SKM-1 treated with dmso at 0.1 percent for 144 hours (cell line): ENCODE measurements around the gene C4B.
"Not testable (repeated sequence)": the region's sequence is repeated elsewhere in the genome, so short reads cannot be mapped to it uniquely, and the experiment has no call there.

ENCODE experiments used
- DNase-seq: peaks from one replicate; lab custom pipeline; 2025; ENCODE audit not compliant: unreplicated experiment; lab: John Stamatoyannopoulos, UW

C4B gene

DNA sequence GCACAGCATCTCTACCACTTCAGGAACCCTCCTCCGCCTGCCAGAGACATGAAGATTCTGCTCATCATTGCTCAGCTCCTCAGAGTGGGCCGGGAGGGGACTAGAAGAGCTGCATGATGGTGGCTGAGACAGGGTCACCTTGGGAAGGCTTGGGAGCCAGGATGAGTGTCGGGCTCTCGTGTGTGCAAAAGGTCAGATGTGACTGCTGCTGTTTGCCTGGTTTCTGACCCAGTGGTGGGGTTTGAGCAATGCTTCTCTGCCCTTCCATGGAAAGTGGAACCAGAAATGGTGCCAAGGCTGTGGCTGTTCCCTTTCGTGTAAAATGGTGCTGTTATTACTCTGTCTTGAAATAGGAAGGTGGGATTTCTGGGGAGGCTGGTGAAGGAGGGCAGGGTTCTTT is 33.6 kb upstream of the C4B start:
- DNase-seq, result not testable (repeated sequence)

DNA sequence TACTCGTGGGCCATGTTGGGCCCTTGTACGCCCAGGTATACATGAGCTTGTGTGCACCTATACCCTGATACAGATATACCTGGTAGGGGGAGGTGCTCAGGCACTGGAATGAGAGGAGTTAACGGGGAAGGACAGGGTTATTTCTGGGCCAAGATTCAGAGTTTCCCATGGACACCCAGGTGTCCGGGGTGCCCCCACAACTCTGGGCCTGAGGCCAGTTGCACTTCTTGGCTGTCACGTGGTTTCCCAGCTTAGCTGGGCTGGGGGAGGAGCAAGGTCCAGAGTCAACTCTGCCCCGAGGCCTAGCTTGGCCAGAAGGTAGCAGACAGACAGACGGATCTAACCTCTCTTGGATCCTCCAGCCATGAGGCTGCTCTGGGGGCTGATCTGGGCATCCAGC is 32.9 kb upstream of the C4B start, which contains the start of gene C4A:
TSS of gene C4A (plus strand) at position 314 of the 400 bp plus-strand sequence. CDS start at position 365, 51 bp downstream.
- not testable (repeated sequence) for DNase-seq

GRCh38 chr6:31989363-31989762 is 25.2 kb upstream of the C4B start:
- DNase-seq, result not testable (repeated sequence)

DNA sequence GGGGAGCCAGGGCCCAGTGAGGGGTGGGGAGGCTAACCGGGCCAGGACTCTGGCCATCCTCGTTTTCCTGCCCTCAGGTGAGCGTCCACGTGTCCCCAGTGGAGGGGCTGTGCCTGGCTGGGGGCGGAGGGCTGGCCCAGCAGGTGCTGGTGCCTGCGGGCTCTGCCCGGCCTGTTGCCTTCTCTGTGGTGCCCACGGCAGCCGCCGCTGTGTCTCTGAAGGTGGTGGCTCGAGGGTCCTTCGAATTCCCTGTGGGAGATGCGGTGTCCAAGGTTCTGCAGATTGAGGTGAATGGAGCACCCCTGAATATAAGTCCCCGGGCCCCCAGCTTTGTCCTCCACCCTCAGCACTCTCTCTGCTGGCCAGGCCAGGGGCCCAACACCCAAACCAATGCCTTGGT is 20.2 kb upstream of the C4B start:
- DNase-seq, result not testable (repeated sequence)

- DNase-seq, result not testable (repeated sequence)
These were observed 18.2 kb upstream of the C4B start for GRCh38 chr6:31996385-31996784.

GRCh38 chr6:32002546-32003268 is 11.9 kb upstream of the C4B start:
- not testable (repeated sequence) for DNase-seq

GRCh38 chr6:32003301-32003700 is 11.3 kb upstream of the C4B start:
- DNase-seq, result not testable (repeated sequence)

DNA sequence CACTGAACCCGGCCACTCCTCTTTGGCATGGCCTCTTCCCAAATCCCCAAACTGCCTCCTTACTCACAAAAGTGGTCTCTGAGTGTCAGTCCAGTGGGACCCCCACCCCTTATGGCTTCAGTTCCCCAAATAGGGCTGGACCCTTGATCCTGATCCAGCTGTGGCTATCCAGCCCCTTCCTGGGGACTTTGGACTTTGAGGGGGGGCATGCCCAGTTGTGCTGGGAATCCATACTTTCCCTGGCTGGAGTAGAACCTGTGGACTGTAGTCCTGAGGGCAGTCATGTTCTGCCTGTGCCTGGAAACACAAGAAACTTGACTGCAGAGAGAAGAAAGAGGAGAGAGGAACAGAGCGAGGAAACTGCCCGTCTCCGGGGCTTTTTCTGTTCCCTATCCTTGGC is 10.2 kb upstream of the C4B start:
- not testable (repeated sequence) for DNase-seq

DNA sequence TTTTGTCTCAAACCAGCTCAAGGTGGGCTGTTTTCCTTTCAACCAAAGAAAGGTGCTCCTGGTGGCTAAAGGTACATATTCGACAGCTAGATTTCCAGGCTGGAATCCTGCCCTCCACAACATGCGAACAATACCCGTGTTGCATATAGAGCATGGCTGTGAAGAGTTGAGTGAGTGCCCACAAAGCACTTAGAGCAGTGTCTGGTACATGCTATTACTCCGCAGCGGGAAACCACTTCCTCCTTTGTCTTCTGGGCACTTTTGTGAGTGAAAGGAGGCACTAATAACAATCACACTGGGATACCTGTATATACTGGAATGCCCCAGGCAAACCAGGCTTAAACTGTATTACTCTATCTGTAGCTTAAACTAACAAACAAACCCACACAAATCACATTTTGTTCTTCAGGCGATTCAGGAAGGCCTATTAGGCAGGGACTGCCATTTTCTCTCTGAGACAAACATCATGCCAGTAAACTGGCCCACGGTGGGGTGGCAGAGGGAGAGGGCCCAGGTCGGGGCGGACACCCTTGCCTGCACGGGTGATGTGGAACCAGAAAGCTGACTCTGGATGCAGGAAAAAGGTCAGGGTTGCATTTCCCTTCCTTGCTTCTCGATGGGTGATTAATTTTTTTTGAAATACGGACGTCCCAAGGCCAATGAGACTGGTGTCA is 9.6 kb upstream of the C4B start:
- DNase-seq, result not testable (repeated sequence)

DNA sequence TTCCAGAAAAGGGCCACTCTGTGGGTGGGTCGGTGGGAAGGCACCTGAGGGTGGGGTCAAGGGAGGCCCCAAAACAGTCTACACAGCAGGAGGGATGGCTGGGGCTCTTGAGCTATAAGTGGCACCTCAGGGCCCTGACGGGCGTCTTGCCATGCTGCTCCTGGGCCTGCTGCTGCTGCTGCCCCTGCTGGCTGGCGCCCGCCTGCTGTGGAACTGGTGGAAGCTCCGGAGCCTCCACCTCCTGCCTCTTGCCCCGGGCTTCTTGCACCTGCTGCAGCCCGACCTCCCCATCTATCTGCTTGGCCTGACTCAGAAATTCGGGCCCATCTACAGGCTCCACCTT is 9.1 kb upstream of the C4B start:
- not testable (repeated sequence) for DNase-seq

GRCh38 chr6:32005991-32006529 is 8.5 kb upstream of the C4B start:
- not testable (repeated sequence) for DNase-seq

GRCh38 chr6:32007086-32007485 is 7.5 kb upstream of the C4B start:
- DNase-seq, result not testable (repeated sequence)

DNA sequence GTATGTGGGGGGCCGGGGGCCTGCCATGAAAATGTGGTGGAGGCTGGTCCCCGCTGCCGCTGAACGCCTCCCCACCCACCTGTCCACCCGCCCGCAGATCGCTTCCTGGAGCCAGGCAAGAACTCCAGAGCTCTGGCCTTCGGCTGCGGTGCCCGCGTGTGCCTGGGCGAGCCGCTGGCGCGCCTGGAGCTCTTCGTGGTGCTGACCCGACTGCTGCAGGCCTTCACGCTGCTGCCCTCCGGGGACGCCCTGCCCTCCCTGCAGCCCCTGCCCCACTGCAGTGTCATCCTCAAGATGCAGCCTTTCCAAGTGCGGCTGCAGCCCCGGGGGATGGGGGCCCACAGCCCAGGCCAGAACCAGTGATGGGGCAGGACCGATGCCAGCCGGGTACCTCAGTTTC is 6.6 kb upstream of the C4B start:
- DNase-seq, result not testable (repeated sequence)

- DNase-seq, result not testable (repeated sequence)
These were observed 6.0 kb upstream of the C4B start for GRCh38 chr6:32008616-32009015.

DNA sequence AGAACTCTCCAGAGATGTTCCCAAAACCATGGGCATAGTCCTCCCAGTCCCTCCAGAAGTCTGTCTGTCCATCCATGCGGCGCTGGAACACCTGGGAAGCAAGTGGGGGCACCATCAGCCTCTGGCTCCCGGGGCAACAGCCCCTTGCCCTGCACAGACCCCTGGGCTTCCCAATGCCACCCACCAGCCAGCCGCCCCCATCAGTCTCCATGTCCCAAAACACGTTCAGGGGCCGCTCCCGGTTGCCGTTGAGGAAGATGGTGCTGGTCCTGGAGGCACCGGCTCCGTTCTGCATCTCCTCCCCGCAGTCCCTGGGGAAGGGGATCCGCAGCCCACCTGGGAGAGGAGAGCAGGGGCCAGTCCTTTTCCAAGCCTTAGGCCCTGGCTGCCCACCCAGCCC is 5.1 kb upstream of the C4B start:
- DNase-seq, result not testable (repeated sequence)

DNA sequence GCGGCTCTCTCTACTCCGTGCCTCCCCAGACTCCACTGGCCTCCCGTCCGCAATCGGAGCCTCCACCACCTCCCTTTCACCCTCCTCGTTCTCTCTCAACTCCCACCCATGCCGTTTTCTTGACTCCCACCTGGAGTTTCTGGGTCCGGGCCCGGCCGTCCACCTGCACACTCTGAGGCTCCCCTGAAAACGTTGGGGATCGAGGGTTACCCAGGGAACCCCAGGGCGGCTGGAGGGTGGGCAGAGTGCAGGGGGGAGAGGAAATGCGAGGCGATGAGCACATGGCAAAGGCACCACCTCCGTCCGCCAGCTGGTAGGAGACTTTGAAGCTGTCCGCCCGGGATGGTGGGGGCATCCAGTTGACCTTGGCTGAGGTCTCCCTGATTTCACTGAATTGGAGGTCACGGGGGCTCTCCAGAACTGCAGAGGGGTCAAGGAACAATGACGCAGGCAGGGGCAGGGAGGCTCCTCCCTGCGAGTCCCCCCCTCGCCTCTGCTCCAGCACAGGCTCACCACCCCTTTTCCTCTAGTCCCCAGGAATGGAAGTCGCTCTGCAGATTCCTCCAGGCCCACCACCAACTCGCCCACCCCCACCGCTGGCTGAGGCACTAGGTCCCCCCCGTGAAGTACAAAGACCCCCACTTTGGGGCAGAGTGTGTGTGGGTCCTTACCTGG is 3.6 kb upstream of the C4B start:
- DNase-seq, result not testable (repeated sequence)

DNA sequence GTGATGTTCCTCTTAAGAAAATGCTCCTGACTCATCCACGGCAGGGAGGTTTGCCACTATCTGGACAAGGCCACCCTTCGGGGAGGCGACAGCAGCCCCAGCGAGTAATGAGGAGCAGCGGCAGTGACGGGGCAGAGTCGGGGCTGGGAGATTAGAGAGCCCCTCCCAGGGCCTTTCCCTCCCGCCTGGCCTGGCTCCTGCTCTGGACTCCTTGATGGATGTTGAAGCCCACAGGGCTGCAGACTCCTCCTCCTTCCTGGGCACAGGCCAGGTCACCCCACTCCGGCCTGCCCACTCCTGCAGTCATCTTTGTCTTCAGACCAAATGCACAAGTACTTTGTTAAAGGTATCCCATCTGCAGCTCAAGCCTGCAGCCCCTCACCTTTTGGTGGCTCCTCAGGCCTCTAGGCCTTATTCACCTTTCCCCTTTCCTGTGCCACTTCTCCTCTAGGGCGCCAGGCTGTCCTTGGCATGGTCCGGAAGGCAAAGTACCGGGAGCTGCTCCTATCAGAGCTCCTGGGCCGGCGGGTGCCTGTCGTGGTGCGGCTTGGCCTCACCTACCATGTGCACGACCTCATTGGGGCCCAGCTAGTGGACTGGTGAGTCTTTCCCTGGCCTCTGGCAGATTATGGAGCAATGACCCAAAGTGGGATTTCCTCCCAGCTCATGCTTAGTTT is 1.5 kb upstream of the C4B start:
- DNase-seq, result not testable (repeated sequence)

GRCh38 chr6:32013738-32014137 is 857 bp upstream of the C4B start:
- not testable (repeated sequence) for DNase-seq

DNA sequence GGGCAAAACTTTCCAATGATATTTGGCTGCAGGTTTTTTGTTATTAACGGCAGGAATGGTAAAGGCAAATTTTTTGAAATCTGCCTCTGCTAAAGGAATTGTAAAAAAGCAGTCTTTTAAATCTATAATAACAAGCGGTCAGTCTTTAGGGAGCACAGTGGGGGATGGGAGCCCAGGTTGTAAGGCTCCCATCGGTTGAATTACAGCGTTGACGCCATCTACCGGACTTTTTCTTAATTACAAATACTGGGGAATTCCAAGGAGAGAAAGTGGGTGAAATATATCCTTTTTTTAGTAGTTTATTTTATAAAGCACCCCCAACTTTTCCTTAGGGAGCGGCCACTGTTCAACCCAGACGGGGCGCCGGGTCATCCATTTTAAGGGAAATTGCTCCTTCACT is 7.5 kb downstream of the C4B start:
- DNase-seq, result not testable (repeated sequence)

- not testable (repeated sequence) for DNase-seq
These were observed 14.0 kb downstream of the C4B start for GRCh38 chr6:32028631-32029030.

DNA sequence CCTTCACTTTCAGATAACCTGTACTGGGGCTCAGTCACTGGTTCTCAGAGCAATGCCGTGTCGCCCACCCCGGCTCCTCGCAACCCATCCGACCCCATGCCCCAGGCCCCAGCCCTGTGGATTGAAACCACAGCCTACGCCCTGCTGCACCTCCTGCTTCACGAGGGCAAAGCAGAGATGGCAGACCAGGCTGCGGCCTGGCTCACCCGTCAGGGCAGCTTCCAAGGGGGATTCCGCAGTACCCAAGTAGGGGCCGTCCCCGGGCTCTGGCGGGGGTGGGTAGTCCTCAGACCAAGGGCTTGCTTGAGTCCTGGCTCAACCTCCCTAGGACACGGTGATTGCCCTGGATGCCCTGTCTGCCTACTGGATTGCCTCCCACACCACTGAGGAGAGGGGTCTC is 15.0 kb downstream of the C4B start:
- not testable (repeated sequence) for DNase-seq
